DND-41 (cell line): ENCODE data around the gene SRC.

Experiments used
- CTCF ChIP-seq: IDR thresholded peaks from 2 replicates; pipeline ENCODE4 v1.5.1; 2012; ENCODE audit warnings: borderline replicate concordance, low read length, moderate library complexity, mild to moderate bottlenecking; ENCODE audit not compliant: poor library complexity, severe bottlenecking; ENCODE audit errors: extremely low read depth
- EZH2 ChIP-seq: IDR thresholded peaks from 3 replicates; pipeline ENCODE4 v1.6.1; 2012; ENCODE audit warnings: borderline replicate concordance, low read depth, mild to moderate bottlenecking, moderate library complexity, low read length, inconsistent platforms; ENCODE audit not compliant: severe bottlenecking

GRCh38 chr20:37366743-37367142 is 20.8 kb downstream of the SRC start:
- no peak for TF ChIP-seq CTCF
- TF ChIP-seq EZH2 = no peak
